Neural crest cell (in vitro differentiated cells): ENCODE data around the gene TINCR. TPM values are rescaled to one million over a fixed set of nuclear protein-coding genes. Genes with fewer than 3 reads are reported as not detected.

Experiments used
- DNase-seq: peaks from one replicate; pipeline ENCODE4 v3.0.0; 2021; ENCODE audit warnings: low read depth, mixed read lengths, low spot score
- H3K27ac Mint-ChIP-seq: one replicate; pipeline ENCODE4 v1.8.0; 2021; ENCODE audit warnings: mild to moderate bottlenecking, mixed read lengths; ENCODE audit not compliant: unreplicated experiment
- H3K27me3 Mint-ChIP-seq: 2 replicates; pipeline ENCODE4 v1.8.0; 2021; ENCODE audit warnings: low read depth, mild to moderate bottlenecking, mixed read lengths
- H3K36me3 Mint-ChIP-seq: 2 replicates; pipeline ENCODE4 v1.8.0; 2021; ENCODE audit warnings: low read depth, mild to moderate bottlenecking, mixed read lengths
- H3K4me1 Mint-ChIP-seq: 2 replicates; pipeline ENCODE4 v1.8.0; 2021; ENCODE audit warnings: mixed read lengths
- H3K4me3 Mint-ChIP-seq: one replicate; pipeline ENCODE4 v1.8.0; 2021; ENCODE audit warnings: mild to moderate bottlenecking, mixed read lengths
- H3K9me3 Mint-ChIP-seq: 2 replicates; pipeline ENCODE4 v1.8.0; 2021; ENCODE audit warnings: mixed read lengths
- CTCF ChIP-seq: fragments of 200-600 bp; sonication (generic); conservative IDR thresholded peaks from 2 replicates; pipeline ENCODE4 v1.5.0; 2021; ENCODE audit warnings: antibody characterized with exemption, mild to moderate bottlenecking
- total RNA-seq: library from RNA; stranded (reverse); gene quantifications from 2 replicates; pipeline ENCODE4 v1.2.1, GENCODE V29; 2021

The TINCR gene
- total RNA-seq, 1 donor from 2014 or later, result 0.37 TPM

- no peak for TF ChIP-seq CTCF
- no peaks in the 10 kb centered on the region for H3K27me3 Mint-ChIP-seq
- no peak overlapping the region for H3K27ac Mint-ChIP-seq
Observed at GRCh38 chr19:5587661-5588060, 19.9 kb upstream of the TINCR start.

GRCh38 chr19:5587071-5587455 is 19.3 kb upstream of the TINCR start:
- Mint-ChIP-seq H3K4me1 (peaks cover 9% of the 10 kb centered on the region), H3K27ac (no peak overlapping the region), H3K4me3 (no peak overlapping the region), H3K36me3 (peaks cover 6% of the 10 kb centered on the region), H3K9me3 (no peaks in the 10 kb centered on the region), H3K27me3 (no peaks in the 10 kb centered on the region)
- DNase-seq, result no peak
- no peak for TF ChIP-seq CTCF

More at GRCh38 chr19:5587661-5588060, 19.9 kb upstream of the TINCR start:
- Mint-ChIP-seq H3K4me3 (no peak overlapping the region), H3K4me1 (peaks cover 9% of the 10 kb centered on the region), H3K36me3 (peaks cover 6% of the 10 kb centered on the region), H3K9me3 (no peaks in the 10 kb centered on the region)
- no peak for DNase-seq

- peaks cover 9% of the 10 kb centered on the region for H3K4me1 Mint-ChIP-seq
- no peak for TF ChIP-seq CTCF
- no peaks in the 10 kb centered on the region for H3K9me3 Mint-ChIP-seq
- no peak overlapping the region for H3K4me3 Mint-ChIP-seq
- H3K36me3 Mint-ChIP-seq, result peaks cover 6% of the 10 kb centered on the region
- DNase-seq, result no peak
- H3K27ac Mint-ChIP-seq, result no peak overlapping the region
- no peaks in the 10 kb centered on the region for H3K27me3 Mint-ChIP-seq
Observed at GRCh38 chr19:5586300-5587070, 18.7 kb upstream of the TINCR start.

- Mint-ChIP-seq H3K27ac (peak overlapping the region; percentile 71), H3K9me3 (no peaks in the 10 kb centered on the region), H3K27me3 (no peaks in the 10 kb centered on the region), H3K36me3 (peaks cover 6% of the 10 kb centered on the region), H3K4me1 (peaks cover 9% of the 10 kb centered on the region), H3K4me3 (no peak overlapping the region)
- DNase-seq, result no peak
- no peak for TF ChIP-seq CTCF
Observed at GRCh38 chr19:5585461-5586299, 17.9 kb upstream of the TINCR start.

GRCh38 chr19:5580161-5580571 is 12.4 kb upstream of the TINCR start:
- H3K4me1 Mint-ChIP-seq, result peaks cover 10% of the 10 kb centered on the region
- H3K27ac Mint-ChIP-seq, result peak overlapping the region; percentile 78
- H3K36me3 Mint-ChIP-seq, result no peaks in the 10 kb centered on the region
- H3K9me3 Mint-ChIP-seq, result no peaks in the 10 kb centered on the region
- H3K4me3 Mint-ChIP-seq, result no peak overlapping the region
- no peak for TF ChIP-seq CTCF
- no peaks in the 10 kb centered on the region for H3K27me3 Mint-ChIP-seq
- DNase-seq, result no peak
